ENCODE results near the gene SLCO1B1.
"Not testable (repeated sequence)": the region's sequence is repeated elsewhere in the genome, so short reads cannot be mapped to it uniquely, and the experiment has no call there.

SLCO1B1 gene, protein sequence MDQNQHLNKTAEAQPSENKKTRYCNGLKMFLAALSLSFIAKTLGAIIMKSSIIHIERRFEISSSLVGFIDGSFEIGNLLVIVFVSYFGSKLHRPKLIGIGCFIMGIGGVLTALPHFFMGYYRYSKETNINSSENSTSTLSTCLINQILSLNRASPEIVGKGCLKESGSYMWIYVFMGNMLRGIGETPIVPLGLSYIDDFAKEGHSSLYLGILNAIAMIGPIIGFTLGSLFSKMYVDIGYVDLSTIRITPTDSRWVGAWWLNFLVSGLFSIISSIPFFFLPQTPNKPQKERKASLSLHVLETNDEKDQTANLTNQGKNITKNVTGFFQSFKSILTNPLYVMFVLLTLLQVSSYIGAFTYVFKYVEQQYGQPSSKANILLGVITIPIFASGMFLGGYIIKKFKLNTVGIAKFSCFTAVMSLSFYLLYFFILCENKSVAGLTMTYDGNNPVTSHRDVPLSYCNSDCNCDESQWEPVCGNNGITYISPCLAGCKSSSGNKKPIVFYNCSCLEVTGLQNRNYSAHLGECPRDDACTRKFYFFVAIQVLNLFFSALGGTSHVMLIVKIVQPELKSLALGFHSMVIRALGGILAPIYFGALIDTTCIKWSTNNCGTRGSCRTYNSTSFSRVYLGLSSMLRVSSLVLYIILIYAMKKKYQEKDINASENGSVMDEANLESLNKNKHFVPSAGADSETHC

DNA sequence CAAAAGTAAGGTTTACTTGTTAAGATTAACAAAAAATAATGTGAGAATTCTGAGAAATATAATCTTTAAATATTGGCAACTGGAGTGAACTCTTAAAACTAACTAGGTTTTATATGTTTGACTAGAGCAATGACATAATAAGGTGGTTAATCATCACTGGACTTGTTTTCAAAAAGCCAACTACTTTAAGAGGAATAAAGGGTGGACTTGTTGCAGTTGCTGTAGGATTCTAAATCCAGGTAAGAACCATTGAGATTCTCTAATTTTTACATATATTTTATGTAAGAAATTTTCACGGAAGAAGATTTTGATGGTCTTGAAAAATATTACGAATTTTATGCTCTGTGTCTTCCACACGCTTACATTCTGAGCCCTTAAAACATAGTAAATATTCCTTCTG, at the start of gene SLCO1B1:
Gene SLCO1B1 (plus strand): TSS at position 197 of the 400 bp plus-strand sequence. CDS start 10,381 bp downstream, outside the sequence.
- no peak for FAIRE-seq

DNA sequence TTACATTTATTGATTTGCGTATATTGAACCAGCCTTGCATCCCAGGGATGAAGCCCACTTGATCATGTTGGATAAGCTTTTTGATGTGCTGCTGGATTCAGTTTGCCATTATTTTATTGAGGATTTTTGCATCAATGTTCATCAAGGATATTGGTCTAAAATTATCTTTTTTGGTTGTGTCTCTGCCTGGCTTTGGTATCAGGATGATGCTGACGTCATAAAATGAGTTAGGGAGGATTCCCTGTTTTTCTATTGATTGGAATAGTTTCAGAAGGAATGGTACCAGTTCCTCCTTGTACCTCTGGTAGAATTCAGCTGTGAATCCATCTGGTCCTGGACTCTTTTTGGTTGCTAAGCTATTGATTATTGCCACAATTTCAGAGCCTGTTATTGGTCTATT, 46.2 kb upstream of the SLCO1B1 start:
- not testable (repeated sequence) for FAIRE-seq

DNA sequence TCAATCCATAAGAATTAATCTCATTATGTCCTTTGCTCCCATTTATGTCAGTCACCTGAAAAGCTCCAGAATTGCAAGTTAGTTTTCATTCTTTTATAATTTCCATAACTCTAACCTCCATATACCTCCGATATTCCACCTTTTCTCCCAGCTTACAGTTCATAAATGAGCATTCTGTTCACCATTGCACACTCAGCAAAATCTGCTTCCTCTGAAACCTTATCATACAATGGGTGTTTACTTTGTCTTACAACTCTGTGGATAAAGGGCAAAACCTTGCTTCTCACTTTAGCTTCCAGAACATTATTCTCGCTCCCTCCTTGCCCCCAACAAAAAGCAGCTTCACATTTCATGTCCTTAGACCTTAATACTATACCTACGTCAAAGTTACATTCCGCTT, 19.3 kb upstream of the SLCO1B1 start:
- FAIRE-seq: no peak

DNA sequence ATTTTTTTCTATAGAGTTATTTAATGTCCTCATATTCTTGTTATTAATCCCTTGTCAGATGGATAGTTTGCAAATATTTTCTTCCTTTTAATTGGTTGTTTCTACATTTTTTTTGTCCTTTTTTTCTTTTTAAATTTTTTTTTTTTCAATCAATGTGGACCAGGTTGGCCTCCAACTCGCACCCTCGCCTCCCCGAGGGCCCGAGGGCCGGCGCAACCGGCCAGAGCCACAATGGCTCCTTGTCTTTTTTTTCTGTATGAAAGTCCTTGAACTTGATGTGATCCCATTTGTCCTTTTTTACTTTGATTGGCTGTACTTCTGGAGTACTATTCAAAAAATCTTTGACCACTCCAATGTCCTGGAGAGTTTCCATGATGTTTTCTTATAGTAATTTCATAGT, 17.7 kb upstream of the SLCO1B1 start:
- no peak for FAIRE-seq

DNA sequence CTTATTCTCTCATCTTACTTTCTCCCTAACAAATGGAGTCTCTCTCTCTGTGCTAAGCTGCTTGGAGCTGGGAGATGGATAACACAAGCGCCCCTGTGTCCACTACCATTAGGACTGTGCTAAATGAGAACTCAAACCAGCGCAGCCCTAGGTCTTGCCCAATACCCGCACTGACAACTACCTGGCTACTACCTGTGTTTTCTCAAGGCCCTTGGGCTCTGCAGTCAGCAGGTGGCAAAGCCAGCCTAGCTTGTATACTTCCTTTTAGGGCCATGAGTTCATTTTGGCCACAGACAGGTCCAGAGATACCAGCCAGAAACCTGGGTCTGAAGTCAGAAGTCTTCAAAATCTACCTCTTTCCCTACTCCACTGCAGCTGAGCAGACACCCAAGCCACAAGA, 13.0 kb upstream of the SLCO1B1 start:
- no peak for FAIRE-seq

DNA sequence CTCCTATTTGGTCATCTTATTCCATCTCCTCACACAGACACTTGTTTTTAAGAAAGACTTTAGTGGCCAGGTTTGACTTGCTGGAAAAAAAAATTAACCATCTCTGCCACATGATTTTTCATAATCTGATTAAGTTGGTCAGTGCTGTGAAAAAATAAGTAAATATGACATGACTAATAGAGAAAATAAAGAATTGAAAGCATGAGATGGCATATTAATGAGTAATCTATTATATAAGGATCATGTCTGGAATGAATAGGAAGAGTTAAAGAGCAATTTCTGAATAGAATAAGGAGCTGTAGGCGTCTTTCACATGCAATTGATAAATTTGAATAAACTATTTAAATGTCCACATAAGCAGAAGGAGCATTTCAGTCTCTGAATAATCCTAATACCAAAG, 12.2 kb upstream of the SLCO1B1 start:
- FAIRE-seq: no peak

DNA sequence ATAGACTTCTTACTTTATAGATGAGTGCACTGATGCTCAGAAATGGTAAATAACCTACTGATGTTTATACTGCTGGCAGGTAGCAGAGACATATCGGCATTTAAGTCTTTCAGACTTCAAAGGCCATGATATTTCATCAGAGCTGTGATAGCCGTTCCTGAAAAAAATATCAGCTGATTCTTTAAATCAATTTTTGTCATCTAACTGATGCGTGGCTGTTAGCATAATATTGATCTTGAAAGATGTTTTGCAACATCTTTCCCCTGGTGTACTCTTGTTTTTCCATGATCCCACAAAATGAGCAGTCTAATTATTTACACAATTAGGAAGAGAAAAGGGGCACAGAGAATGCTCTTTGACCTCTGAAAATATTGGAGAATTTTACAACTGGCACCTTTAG, 1.6 kb upstream of the SLCO1B1 start:
- FAIRE-seq: no peak

DNA sequence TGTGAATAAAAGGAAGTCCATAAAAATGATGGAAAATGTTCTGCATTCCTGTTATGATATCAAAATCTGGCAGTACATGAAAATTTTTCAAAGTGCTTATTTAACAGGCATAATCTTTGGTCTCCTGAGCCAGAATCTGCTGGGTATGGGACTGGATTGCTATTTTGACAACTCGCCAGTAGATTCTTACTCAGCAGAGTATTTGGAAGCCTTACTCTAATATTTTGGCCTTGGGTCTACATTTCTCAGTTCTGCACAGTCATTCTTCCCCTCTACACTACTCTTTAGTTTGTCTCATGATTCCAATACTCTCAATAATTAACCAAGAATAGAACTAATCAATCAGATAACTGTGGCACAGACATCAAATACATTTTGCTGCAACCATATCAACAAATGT, 1.1 kb upstream of the SLCO1B1 start:
- FAIRE-seq: no peak

DNA sequence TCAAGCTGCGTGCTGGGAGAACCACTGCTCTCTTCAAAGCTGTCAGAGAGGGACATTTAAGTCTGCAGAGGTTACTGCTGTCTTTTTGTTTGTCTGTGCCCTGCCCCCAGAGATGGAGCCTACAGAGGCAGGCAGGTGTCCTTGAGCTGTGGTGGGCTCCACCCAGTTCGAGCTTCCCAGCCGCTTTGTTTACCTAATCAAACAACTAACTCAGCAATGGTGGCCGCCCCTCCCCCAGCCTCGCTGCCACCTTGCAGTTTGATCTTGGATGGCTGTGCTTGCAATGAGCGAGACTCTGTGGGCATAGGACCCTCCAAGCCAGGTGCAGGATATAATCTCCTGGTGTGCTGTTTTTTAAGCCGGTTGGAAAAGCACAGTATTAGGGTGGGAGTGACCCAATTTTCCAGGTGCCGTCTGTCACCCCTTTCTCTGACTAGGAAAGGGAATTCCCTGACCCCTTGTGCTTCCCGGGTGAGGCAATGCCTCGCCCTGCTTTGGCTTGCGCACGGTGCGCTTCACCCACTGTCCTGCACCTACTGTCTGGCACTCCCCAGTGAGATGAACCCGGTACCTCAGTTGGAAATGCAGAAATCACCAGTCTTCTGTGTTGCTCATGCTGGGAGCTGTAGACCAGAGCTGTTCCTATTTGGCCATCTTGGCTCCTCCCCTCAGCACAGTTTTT, 6.5 kb downstream of the SLCO1B1 start:
- not testable (repeated sequence) for FAIRE-seq

DNA sequence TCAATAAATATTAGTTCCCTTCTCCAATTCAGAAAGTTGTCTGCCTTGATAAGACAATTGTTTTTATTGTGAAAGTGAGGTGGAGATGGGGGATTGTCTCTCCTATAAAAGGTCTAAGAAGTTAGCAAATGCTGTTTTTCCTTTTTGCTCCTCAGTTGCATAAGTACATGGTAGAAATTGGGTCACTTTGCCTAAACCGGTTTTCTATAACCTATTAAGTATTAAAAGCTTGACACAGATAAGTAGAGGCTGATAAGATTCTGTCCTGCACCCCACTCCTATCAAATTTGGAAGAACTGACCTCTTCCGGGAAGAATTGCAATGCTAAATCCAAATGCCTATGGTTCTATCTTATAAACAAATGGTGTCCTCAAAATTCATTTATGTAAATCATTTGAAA, 7.0 kb downstream of the SLCO1B1 start:
- no peak for FAIRE-seq

DNA sequence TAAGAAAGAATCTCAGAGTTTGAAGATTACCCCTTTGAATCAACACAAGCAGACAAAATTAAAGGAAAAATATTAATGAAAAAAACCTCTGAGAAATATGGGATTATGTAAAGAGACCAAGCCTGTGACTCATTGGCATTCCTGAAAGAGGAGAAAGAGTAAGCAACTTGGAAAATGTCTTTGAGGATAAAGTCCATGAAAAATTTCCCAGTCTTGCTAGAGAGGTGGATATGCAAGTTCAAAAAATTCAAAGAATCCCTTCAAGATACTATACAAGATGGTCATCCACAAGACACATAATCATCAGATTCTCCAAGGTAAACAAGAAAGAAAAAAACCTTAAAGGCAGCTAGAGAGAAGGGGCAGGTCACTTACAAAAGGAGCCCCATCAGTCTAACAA, 13.3 kb downstream of the SLCO1B1 start:
- FAIRE-seq: no peak

DNA sequence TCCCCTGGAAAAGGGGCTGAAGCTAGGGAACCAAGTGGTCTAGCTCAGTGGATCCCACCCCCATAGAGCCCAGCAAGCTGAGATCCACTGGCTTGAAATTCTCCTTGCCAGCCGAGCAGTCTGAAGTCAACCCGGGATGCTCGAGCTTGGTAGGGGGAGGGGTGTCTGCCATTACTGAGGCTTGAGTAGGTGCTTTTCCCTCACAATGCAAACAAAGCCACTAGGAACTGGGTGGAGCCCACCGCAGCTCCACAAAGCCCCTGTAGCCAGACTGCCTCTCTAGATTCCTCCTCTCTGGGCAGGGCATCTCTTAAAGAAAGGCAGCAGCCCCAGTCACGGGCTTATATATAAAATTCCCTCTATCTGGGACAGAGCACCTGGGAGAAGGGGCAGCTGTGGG, 18.9 kb downstream of the SLCO1B1 start:
- not testable (repeated sequence) for FAIRE-seq

DNA sequence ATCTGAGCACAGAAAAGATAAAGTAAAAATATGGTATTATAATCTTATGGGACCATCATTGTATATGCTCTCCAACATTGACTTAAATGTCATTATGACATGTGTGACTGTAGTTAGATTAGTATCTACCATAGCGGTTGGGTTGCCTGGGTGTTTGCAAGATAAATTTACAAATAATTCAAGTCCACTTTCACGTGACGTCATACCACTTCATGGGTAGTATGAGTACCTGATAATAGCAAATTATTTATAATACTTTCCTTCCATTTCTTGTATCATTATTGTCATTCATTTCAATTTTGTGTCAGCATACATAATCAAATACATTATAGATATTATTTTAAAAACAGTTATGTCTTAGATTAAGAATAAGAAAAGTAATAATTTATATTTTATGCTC, 20.2 kb downstream of the SLCO1B1 start:
- no peak for FAIRE-seq

DNA sequence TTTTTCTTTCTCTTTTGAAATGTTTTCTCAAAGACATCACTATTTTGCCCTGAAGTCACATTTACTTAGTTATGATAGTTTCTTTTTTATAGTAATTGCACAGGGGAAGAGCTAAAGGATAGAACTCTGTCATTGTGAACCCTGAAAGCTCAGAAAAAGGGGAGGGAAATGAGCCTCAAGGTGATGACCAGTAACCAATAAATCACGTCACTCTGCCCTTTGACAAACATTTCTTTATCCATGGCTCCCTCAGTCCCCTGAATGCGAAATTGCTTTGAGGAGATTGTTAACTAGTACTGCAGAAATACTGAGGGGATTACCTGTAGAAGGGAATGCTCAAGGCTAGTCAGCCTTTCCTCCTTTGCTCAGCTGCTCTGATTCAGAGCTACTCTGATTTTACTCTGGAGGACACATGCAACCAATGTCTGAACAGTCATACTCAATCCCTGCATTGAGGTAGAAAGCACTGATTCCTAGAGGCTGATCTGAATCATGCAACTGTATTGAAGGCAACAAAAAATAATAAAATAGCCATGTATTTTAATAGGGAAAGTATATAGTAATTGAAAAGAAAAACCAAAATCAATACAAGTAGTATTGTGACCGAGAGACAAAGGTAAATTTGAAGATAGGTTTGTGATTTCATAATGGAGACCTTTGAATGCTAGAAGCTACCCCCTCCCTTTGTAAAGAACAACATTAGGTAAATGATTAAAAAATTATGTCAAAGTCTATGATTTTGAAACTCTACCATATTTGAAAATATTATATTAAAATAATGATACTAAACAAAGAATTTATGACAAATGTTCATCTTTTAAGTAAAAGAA, 24.7 kb downstream of the SLCO1B1 start:
- FAIRE-seq: no peak

DNA sequence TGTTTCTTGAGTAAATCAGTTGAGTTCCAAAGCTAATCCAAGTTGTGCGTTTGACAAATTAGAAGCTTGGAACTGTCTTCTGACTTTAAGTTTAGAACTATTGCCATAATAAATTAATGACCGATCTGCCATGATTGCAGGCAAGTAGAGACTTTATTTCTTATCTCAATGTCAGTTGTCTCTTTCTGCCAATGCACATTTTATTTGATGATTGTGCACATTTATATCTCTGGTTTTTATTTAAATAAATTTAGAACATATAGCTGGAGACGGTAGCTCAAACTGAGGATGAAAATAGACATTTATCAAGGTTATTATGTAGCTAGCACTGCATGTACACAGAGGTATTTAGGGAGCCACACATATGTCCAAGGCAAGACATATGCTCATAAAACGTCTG, 34.1 kb downstream of the SLCO1B1 start:
- FAIRE-seq: no peak

DNA sequence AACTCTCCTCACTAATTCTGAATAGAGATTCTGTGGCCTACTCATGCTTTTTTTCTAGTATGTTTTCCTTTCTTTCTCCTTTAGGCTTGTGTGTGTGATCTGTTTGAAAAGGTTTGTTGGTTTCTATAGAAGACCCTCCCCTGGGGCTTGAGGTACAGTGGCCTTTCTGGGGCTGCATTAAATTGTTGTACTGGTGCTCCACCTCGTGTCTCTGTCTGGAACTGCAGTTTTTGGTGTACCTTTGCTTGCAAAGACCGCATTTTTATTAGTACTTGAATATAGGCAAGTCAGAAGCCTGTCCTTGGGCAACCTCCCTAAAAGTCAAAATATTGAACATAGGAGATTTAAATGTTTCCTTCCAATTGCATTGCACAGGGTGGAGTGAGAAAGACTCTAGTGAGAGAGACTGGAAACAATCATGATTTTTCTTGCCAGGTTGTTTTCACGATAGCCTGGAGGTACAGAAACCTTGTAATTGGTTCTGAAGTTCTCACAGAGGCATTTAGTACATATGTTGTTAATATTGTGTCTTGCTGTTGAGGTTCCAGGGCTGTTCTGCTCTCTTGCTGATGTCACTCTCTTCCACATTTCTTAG, 39.0 kb downstream of the SLCO1B1 start:
- no peak for FAIRE-seq

DNA sequence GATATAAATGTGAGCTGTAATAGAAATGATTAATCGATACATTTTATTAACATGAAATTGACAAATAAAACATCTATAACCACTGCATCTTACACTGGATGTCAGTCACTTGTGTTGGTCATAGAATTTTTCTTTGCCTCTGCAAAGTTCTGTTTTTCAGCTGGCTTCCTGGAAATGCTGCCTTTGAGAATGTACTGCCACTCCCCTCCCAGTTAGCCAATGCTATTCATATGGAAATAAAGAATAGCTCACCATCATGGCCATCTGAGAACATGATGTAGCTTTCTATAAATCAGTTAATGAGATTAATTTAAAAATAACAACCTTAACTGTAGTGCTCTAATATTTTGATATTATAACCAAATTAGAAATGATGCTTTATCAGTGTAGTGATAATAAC, 41.1 kb downstream of the SLCO1B1 start:
- no peak for FAIRE-seq

DNA sequence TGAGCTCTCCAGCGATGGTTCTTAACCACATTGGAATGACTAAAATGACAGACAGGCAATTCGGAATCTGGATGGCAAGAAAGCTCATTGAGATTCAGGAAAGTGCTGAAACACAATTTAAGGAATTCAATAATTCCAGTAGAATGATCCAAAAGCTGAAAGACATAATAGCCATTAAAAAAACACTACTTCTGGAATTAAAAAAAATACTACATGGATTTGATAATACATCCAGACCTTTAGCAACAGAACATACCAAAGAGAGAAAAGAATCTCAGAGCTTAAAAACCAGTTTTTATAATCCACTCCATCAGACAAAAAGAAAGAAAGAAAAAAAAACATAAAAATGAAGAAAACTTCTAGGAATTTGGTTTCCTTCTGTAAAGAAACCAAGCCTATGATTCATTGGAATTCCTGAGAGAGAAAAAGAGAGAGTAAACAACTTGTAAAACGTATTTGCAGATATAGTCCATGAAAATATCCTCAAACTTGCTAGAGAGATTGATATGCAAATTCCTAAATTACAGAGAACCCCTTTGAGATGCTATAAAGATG, 52.8 kb downstream of the SLCO1B1 start:
- no peak for FAIRE-seq

DNA sequence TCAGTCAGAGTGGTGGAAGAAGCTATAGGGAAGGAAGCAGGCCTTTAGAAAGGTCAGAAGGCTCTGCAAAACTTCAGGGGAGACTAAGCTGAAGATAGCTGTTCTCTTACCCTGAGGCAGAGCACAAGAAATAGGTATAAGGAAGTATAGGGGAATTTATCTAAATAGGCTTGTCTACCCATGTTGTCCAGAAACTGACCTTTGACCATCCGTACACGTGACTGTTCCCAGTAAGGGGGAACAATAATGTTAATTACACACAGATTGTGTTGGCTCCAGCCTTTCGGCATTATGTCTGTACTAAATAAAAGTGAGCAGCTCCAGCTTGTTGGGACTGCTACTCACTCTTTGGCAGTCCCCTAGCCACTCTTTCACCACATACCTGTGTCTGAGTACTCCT, 59.0 kb downstream of the SLCO1B1 start:
- no peak for FAIRE-seq

DNA sequence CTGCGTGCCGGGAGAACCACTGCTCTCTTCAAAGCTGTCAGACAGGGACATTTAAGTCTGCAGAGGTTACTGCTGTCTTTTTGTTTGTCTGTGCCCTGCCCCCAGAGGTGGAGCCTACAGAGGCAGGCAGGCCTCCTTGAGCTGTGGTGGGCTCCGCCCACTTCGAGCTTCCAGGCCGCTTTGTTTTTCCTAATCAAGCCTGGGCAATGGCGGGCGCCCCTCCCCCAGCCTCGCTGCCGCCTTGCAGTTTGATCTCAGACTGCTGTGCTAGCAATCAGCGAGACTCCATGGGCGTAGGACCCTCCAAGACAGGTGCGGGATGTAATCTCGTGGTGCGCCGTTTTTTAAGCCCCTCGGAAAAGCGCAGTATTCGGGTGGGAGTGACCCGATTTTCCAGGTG, 83.4 kb downstream of the SLCO1B1 start:
- not testable (repeated sequence) for FAIRE-seq

DNA sequence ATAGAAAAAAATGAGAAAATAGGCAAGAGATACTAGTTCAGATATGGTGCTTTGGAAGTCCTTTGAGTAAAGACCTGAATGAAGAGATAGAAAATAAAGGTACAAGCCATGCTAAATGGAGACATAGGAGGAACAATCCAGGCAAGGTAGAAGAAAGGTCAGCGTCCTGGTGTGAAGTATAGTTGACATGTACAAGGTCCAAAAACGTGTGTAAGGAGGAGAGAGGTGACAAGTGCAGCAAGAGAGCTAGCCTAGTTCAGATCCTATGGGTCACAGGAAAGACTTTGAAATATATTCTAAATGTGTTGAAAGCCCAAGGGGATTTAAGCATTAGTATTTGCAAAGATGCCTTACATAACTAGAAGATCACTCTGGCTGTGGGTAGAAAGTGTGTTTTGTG, 88.2 kb downstream of the SLCO1B1 start:
- FAIRE-seq: no peak

DNA sequence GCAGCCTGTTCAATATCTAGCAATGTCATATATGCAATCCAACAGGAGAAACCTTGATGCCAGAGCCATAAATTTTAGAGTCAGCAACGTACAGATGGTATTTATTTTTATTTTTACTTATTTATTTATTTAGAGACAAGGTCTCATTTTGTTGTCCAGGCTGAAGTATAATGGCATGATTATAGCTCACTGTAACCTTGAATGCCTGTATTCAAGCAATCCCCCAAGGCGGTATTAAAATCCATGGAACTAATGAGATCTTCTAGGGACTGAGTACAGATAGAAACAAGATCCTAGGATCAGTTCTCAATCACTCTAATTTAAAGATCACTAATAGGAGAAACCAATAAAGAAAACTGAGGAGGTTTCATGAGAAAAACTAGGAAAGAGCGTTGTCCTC, 89.3 kb downstream of the SLCO1B1 start:
- FAIRE-seq: no peak

Measured in colon (tissue), 2 donors.